Retina (tissue), 1 donor: ENCODE results near the gene CRYGC.

ENCODE experiments used
- DNase-seq: peaks from one replicate; pipeline ENCODE4 v3.0.0-alpha.2; 2016

The CRYGC gene

DNA sequence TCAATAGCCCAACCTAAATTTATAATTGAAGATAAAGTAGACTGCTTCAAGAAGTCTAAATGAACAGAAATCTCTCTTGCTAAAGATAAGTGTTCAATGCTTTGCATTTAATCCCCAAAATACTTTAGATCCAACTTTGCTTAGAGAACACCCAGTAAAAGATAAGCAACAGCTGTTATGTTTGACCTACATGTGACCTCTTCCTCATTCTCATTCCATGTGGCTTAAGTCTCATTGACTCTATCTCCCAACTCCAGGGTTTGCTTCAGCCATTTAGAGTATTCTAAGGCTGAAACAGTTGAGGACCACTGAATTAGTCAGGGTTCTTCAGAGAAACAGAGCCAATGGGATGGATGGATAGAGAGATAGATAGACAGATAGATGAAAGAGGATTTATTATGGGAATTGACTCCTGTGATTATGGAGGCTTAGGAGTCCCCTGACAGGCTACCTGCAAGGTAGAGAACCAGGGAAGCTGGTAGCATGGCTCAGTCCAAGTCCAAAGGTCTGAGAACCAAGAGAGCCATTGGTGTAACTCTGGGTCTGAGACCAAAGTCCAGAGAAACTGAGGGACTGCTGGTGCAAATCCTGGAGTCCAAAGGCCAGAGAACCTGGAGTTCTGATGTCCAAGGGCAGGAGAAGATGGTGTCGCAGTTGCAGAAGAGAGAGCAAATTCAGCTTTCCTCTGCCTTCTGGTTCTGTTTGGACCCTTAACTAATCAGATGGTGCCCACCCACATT, 37.4 kb downstream of the CRYGC start:
- no peak for DNase-seq

DNA sequence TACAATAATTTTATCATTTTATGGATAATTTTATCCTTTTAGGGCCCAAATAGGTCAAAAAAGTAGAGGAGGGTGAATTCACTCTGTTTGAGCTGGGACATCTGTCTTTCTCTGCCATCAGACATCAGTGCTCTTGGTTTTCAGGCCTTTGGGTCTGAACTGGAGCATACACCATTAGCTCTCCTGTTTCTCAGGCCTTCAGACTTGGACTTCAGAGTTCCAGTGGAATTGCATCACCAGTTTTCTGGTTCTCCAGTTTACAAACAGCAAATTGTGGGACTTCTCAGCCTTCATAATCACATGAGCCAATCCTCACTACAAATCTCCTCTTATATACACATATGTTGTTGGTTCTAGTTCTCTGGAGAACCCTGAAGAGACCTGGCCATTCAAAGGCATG, 39.2 kb downstream of the CRYGC start:
- DNase-seq: no peak

DNA sequence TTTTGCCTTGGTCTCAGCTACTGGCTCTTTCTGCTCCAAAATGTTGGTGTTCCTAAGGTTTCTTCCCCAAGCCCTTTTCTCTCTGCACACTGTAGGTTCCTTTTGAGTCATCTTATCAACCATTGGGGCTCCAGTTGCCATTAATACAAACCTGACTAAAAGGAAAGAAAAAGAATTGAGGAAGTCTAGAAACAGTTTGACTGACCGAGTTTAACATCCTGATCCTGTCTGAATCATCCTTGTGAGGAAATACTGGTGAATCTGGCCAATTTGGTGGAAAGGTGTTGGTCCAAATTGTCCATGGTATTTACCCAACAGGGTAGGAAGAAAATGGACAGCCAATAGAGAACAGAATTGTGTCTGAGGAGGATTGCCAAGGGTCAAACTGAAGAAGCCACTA, 43.6 kb downstream of the CRYGC start:
- no peak for DNase-seq

- no peak for DNase-seq
Observed at GRCh38 chr2:208083807-208084206, 45.8 kb downstream of the CRYGC start.
